Colonic mucosa (tissue), 4 donors: ENCODE measurements around the gene RNF144A. TPM values are rescaled to one million over a fixed set of nuclear protein-coding genes. Genes with fewer than 3 reads are reported as not detected.
"Not testable (repeated sequence)": the region's sequence is repeated elsewhere in the genome, so short reads cannot be mapped to it uniquely, and the experiment has no call there.

Experiments
- DNase-seq: peaks from one replicate; pipeline ENCODE4 v3.0.0-alpha.2; 2020
- H3K27ac ChIP-seq: fragments of 200-600 bp; one replicate; pipeline ENCODE4 v1.8.0; 2021
- H3K27me3 ChIP-seq: fragments of 200-600 bp; one replicate; pipeline ENCODE4 v1.8.0; 2021
- H3K36me3 ChIP-seq: fragments of 200-600 bp; one replicate; pipeline ENCODE4 v1.8.0; 2021
- H3K4me1 ChIP-seq: fragments of 200-600 bp; one replicate; pipeline ENCODE4 v1.8.0; 2021; ENCODE audit warnings: mild to moderate bottlenecking
- H3K4me3 ChIP-seq: fragments of 200-600 bp; one replicate; pipeline ENCODE4 v1.8.0; 2021
- H3K9ac ChIP-seq, 2 donors: one replicate each; pipeline ENCODE4 v1.7.0; 2013; ENCODE audit warnings: control low read depth in 2 of 2, low read depth in 2 of 2, low read length in 2 of 2
- H3K9me3 ChIP-seq: fragments of 200-600 bp; one replicate; pipeline ENCODE4 v1.8.0; 2021
- intact Hi-C: fragments of 100-400 bp; cut with DNase I; formaldehyde crosslinking; loops from one replicate; pipeline ENCODE4 v1.14.1; 2022
- total RNA-seq, 2 donors: library from RNA; stranded (reverse); fragmentation: NEBNext Ultra II Directional in 1 of 2; extraction: Animal tissue kit (Norgen Biotek cat#: 25700) in 1 of 2; gene quantifications; one replicate each; pipeline ENCODE4 v1.2.1, GENCODE V29; 2021
- TF ChIP-seq, protein P1 (sequence below): fragments of 200-600 bp; IDR thresholded peaks from one replicate; pipeline ENCODE4 v1.8.0; 2022; ENCODE audit warnings: antibody characterized with exemption, mild to moderate bottlenecking
- donor health status: healthy.
- donor health status: DM: no; HTN: no; CAD: no.
- donor health status: DM: no; HTN: no; CAD: no.

RNF144A gene
- total RNA-seq, 2 donors from 2014 or later = 13.9 to 22.6 TPM

DNA sequence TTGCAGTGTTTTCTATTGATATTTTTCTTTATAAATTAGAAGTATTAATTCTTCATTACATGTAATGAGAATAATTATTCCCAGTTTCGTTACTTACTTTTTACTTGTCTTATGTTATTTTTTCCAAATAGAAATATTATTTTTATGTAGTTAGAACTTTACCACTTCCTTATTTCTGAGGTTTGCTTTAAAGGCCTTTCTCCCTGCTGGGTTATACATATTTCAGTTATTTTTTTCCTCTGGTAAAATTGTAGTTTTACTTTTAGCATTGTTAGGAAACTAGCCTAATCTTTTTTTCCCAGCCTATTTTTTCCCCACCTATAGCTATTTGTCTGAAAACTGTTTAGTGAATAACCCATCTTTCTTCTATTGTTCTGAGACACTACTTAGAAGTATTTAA lies 17.1 kb downstream of the RNF144A start:
- no peaks in the 10 kb centered on the region for H3K36me3 ChIP-seq
- no peaks in the 10 kb centered on the region for H3K27me3 ChIP-seq
- no peak overlapping the region for H3K4me3 ChIP-seq
- TF ChIP-seq, protein P1, sequence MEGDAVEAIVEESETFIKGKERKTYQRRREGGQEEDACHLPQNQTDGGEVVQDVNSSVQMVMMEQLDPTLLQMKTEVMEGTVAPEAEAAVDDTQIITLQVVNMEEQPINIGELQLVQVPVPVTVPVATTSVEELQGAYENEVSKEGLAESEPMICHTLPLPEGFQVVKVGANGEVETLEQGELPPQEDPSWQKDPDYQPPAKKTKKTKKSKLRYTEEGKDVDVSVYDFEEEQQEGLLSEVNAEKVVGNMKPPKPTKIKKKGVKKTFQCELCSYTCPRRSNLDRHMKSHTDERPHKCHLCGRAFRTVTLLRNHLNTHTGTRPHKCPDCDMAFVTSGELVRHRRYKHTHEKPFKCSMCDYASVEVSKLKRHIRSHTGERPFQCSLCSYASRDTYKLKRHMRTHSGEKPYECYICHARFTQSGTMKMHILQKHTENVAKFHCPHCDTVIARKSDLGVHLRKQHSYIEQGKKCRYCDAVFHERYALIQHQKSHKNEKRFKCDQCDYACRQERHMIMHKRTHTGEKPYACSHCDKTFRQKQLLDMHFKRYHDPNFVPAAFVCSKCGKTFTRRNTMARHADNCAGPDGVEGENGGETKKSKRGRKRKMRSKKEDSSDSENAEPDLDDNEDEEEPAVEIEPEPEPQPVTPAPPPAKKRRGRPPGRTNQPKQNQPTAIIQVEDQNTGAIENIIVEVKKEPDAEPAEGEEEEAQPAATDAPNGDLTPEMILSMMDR = no peak
- intact Hi-C loops = no loop called here
- H3K9ac ChIP-seq = no peak overlapping the region
- H3K9me3 ChIP-seq = no peaks in the 10 kb centered on the region
- no peaks in the 10 kb centered on the region for H3K4me1 ChIP-seq
- no peak overlapping the region for H3K27ac ChIP-seq
- no peak for DNase-seq

DNA sequence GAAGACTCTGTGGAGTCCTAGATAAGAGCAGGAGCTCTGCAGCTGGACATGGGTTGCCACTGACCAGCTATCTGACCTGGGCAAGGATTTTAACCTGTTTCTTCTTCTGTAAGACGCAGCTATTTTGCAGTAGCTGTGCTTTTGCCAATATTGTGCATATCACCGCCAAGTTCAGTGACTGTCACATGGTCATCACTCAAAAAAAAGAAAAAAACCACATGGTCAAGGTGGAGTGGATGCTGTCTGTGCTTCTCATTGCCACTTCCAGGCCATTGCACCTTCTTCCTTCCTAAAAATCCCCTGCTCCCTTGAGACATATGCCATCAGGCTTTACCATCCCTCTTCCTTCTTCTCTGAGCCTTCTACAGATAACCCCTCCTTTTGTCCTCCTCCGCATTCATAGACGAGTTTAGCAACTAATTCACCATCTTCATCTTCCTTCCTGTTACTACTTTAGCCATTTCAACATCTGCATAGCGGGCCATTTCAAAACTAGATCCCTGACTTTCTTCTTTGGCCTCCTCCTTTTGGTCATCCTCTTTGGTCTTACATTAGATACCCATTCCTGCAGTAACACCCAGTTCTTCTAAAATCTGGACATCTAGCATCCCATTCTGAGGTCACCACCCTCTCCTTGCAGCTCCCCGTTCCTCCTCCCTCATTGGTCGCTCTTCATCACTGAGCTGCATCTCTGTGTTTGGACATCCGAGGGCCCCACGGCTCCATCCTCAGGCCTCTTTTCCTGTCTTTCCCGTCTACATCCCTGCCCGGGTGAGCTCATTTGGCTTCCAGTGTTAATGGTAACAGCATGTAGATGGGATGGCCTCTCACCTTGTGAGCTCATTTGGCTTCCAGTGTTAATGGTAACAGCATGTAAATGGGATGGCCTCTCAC lies 17.8 kb downstream of the RNF144A start:
- Histone ChIP-seq H3K9me3 (no peaks in the 10 kb centered on the region), H3K36me3 (no peaks in the 10 kb centered on the region), H3K9ac (no peak overlapping the region), H3K4me1 (no peaks in the 10 kb centered on the region), H3K27ac (no peak overlapping the region), H3K27me3 (no peaks in the 10 kb centered on the region), H3K4me3 (no peak overlapping the region)
- intact Hi-C loops = no loop called here
- TF ChIP-seq, protein P1 = no peak
- no peak for DNase-seq

DNA sequence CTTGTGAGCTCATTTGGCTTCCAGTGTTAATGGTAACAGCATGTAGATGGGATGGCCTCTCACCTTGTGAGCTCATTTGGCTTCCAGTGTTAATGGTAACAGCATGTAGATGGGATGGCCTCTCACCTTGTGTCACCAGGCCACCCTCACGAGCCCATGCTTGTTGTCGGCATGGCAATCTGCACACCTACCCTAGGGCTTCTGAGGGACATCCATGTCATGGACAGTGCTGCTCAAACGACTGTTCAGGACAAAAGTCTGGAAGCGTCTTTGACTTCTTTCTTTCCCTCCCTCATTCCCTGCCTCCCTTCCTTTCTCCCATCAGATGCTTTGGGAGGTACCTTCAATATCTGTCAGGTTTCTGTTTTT lies 18.4 kb downstream of the RNF144A start:
- H3K9me3 ChIP-seq, DNase-seq, intact Hi-C loops: not testable (repeated sequence)

DNA sequence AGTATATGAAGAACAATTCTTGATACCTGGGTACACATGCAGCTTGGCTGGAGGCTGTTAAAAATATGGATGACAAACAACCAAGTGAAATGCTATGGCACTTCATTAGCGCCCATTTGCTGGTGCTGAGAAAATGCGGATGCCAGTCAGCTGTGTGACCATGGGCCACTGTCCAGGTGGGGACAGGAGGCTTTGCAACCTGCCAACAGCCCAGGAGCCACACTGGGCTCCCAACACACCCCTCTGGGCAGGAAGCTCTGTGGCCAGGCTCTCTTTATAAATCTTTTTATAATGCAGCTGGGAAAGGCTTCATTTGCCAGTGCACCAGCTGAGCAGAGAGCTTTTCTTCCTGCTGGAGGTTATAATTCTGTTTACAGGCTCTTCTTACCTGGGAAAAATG lies 19.9 kb downstream of the RNF144A start:
- no peak overlapping the region for H3K27ac ChIP-seq
- intact Hi-C loops = no loop called here
- H3K36me3 ChIP-seq = no peaks in the 10 kb centered on the region
- DNase-seq = no peak
- H3K4me3 ChIP-seq = no peak overlapping the region
- TF ChIP-seq, protein P1 = no peak
- no peaks in the 10 kb centered on the region for H3K27me3 ChIP-seq
- no peaks in the 10 kb centered on the region for H3K9me3 ChIP-seq
- H3K4me1 ChIP-seq = no peaks in the 10 kb centered on the region
- H3K9ac ChIP-seq = no peak overlapping the region

More for the DNA sequence above, 18.4 kb downstream of the RNF144A start:
- H3K27ac ChIP-seq, H3K27me3 ChIP-seq, H3K36me3 ChIP-seq, H3K4me1 ChIP-seq, H3K4me3 ChIP-seq, H3K9ac ChIP-seq: not testable (repeated sequence)

DNA sequence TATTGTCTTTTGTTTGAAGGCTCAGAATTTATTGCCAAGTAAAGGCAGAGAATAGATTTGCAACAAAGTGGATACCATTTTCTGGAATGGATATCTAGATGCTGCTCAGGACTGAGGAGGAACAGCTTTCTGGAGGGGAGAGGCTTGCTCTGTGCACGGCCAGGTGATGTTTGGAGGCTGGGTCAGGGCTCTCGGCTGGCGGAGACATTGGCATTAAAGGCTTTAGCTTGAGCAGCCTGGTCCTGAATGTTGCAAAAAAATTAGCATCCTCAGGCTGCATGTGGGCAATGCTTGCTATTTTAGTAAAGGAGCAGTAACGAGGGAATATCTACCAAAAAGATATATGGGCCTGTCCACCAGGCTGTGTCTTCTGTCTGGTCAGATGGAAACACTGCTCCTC lies 20.4 kb downstream of the RNF144A start:
- no peaks in the 10 kb centered on the region for H3K9me3 ChIP-seq
- no peak for DNase-seq
- H3K4me1 ChIP-seq = no peaks in the 10 kb centered on the region
- no peak overlapping the region for H3K9ac ChIP-seq
- intact Hi-C loops = no loop called here
- H3K36me3 ChIP-seq = no peaks in the 10 kb centered on the region
- TF ChIP-seq, protein P1 = no peak
- no peaks in the 10 kb centered on the region for H3K27me3 ChIP-seq
- H3K27ac ChIP-seq = no peak overlapping the region
- no peak overlapping the region for H3K4me3 ChIP-seq

DNA sequence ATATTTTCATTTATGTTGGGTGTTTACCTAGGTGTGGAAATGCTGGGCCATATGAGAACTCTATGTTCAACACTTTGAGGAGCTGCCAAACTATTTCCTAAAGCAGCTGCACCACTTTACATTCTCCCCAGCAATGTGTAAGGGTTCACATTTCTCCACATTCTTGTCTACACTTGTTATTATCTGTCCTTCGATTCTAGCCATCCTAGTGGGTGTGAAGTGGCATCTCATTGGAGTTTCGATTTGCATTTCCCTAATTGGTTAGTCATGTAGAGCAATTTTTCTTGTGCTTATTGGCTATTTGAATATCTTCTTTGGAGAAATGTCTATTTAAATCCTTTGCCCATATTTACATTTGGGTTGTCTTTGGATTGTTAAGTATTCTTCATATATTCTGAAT lies 21.9 kb downstream of the RNF144A start:
- no peaks in the 10 kb centered on the region for H3K4me1 ChIP-seq
- H3K27me3 ChIP-seq = no peaks in the 10 kb centered on the region
- H3K9ac ChIP-seq = no peak overlapping the region
- TF ChIP-seq, protein P1 = no peak
- no peaks in the 10 kb centered on the region for H3K36me3 ChIP-seq
- no peak overlapping the region for H3K4me3 ChIP-seq
- intact Hi-C loops = no loop called here
- no peak for DNase-seq
- H3K9me3 ChIP-seq = no peaks in the 10 kb centered on the region
- no peak overlapping the region for H3K27ac ChIP-seq
